GM12872 (cell line): ENCODE results near the gene DHRS7C.

Source experiments
- CTCF ChIP-seq: IDR thresholded peaks from 3 replicates; pipeline ENCODE4 v1.5.1; 2011; ENCODE audit warnings: low read depth, mild to moderate bottlenecking, low read length, moderate library complexity; ENCODE audit not compliant: insufficient read depth

DHRS7C gene

GRCh38 chr17:9726291-9726690 is 65.1 kb downstream of the DHRS7C start:
- TF ChIP-seq CTCF = no peak

- TF ChIP-seq CTCF = no peak
These were observed 65.8 kb downstream of the DHRS7C start for GRCh38 chr17:9725575-9725974.
